IMR-90 (cell line): ENCODE results near the gene TEX261.

Experiments used
- BHLHE40 ChIP-seq: fragments of 150-350 bp; IDR thresholded peaks from 2 replicates; pipeline ENCODE4 v1.6.1; 2016; ENCODE audit warnings: mild to moderate bottlenecking, low read depth, low read length
- CEBPB ChIP-seq: IDR thresholded peaks from 2 replicates; pipeline ENCODE4 v1.6.1; 2012; ENCODE audit warnings: low read depth, low read length, improper control_type of control experiment
- CHD1 ChIP-seq: IDR thresholded peaks from 2 replicates; pipeline ENCODE4 v1.6.1; 2012; ENCODE audit warnings: low read depth, low read length, improper control_type of control experiment
- ELK1 ChIP-seq: fragments of 150-350 bp; IDR thresholded peaks from 2 replicates; pipeline ENCODE4 v1.6.1; 2016; ENCODE audit warnings: low read depth, mild to moderate bottlenecking, low read length, moderate library complexity, borderline replicate concordance
- MAZ ChIP-seq: IDR thresholded peaks from 2 replicates; pipeline ENCODE4 v1.6.1; 2012; ENCODE audit warnings: low read depth, mild to moderate bottlenecking, low read length, improper control_type of control experiment, moderate library complexity, borderline replicate concordance
- MXI1 ChIP-seq: IDR thresholded peaks from 2 replicates; pipeline ENCODE4 v1.6.1; 2012; ENCODE audit warnings: low read depth, mild to moderate bottlenecking, low read length, moderate library complexity, borderline replicate concordance
- NFE2L2 ChIP-seq: fragments of 150-350 bp; IDR thresholded peaks from 2 replicates; pipeline ENCODE4 v1.6.1; 2016; ENCODE audit warnings: low read depth, mild to moderate bottlenecking, low read length
- POLR2A ChIP-seq: IDR thresholded peaks from 2 replicates; pipeline ENCODE4 v1.6.1; 2012; ENCODE audit warnings: mild to moderate bottlenecking, low read depth, low read length
- RAD21 ChIP-seq: IDR thresholded peaks from 2 replicates; pipeline ENCODE4 v1.6.1; 2012; ENCODE audit warnings: low read length, improper control_type of control experiment
- RCOR1 ChIP-seq: IDR thresholded peaks from 2 replicates; pipeline ENCODE4 v1.6.1; 2012; ENCODE audit warnings: mild to moderate bottlenecking, low read length, improper control_type of control experiment; ENCODE audit not compliant: insufficient replicate concordance
- RFX5 ChIP-seq: IDR thresholded peaks from 2 replicates; pipeline ENCODE4 v1.8.0; 2012; ENCODE audit warnings: low read depth, mild to moderate bottlenecking, low read length, moderate library complexity
- USF2 ChIP-seq: fragments of 150-350 bp; IDR thresholded peaks from 2 replicates; pipeline ENCODE4 v1.6.1; 2017; ENCODE audit warnings: mild to moderate bottlenecking, antibody characterized with exemption, low read length, low read depth
- TF ChIP-seq, protein P1 (sequence below): conservative IDR thresholded peaks from 2 replicates; pipeline ENCODE4 v1.5.1; 2012; ENCODE audit warnings: mild to moderate bottlenecking, low read depth, low read length, improper control_type of control experiment

DNA sequence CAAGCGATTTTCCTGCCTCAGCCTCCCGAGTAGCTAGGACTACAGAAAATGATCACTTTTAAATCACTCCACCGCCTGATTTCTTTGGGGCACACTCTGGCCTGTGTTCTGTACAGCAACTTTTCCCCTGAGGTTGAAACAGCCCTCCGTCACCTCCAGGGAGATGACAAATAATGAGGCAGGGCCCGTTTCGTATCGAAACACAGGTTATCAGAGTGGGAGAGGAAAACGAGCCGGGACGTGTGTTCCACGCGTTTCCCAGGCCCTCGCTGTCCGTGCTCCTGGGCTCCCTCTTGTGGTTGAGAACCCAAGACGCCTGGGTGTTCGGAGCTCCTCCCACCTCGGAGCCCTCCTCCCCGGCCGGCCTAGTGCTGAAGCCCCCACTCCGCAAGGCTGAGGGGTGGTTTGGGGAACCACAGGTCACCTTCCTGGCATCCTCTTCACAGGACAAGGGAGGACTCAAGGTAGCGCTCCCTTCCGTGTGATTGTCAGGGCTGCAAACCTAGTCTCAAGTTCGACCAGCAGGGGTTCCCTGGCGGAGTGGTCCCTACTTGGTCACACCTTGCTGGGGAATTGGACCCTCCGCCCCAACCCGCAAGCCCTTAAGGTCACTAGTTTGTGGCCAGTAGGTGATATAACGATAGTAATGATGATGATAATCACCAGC, 46.2 kb downstream of the TEX261 start:
- TF ChIP-seq, protein P1, sequence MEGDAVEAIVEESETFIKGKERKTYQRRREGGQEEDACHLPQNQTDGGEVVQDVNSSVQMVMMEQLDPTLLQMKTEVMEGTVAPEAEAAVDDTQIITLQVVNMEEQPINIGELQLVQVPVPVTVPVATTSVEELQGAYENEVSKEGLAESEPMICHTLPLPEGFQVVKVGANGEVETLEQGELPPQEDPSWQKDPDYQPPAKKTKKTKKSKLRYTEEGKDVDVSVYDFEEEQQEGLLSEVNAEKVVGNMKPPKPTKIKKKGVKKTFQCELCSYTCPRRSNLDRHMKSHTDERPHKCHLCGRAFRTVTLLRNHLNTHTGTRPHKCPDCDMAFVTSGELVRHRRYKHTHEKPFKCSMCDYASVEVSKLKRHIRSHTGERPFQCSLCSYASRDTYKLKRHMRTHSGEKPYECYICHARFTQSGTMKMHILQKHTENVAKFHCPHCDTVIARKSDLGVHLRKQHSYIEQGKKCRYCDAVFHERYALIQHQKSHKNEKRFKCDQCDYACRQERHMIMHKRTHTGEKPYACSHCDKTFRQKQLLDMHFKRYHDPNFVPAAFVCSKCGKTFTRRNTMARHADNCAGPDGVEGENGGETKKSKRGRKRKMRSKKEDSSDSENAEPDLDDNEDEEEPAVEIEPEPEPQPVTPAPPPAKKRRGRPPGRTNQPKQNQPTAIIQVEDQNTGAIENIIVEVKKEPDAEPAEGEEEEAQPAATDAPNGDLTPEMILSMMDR: peak; percentile 78
- TF ChIP-seq MAZ: peak; percentile 43; the same call in 1 of the 2 replicates
- TF ChIP-seq POLR2A: no peak
- TF ChIP-seq RAD21: peak; percentile 50
- TF ChIP-seq RFX5: no peak
- TF ChIP-seq MXI1: peak; percentile 38; the same call in 1 of the 2 replicates
- no peak for TF ChIP-seq NFE2L2
- TF ChIP-seq BHLHE40: no peak
- no peak for TF ChIP-seq RCOR1
- TF ChIP-seq CEBPB: no peak
- TF ChIP-seq ELK1: no peak
- TF ChIP-seq USF2: no peak
- TF ChIP-seq CHD1: no peak
